Mucosa of stomach (tissue), 1 donor: ENCODE results near the gene BCL7A.

Source experiments
- H3K27me3 ChIP-seq: one replicate; pipeline ENCODE4 v1.7.0; 2013; ENCODE audit warnings: mild to moderate bottlenecking, low read length; ENCODE audit not compliant: control insufficient read depth, insufficient read depth
- H3K36me3 ChIP-seq: one replicate; pipeline ENCODE4 v1.7.0; 2013; ENCODE audit warnings: low read length; ENCODE audit not compliant: control insufficient read depth, insufficient read depth
- H3K4me1 ChIP-seq: one replicate; pipeline ENCODE4 v1.7.0; 2013; ENCODE audit warnings: mild to moderate bottlenecking, low read length; ENCODE audit not compliant: control insufficient read depth, insufficient read depth
- H3K4me3 ChIP-seq: one replicate; pipeline ENCODE4 v1.7.0; 2013; ENCODE audit warnings: low read length
- H3K9ac ChIP-seq: one replicate; pipeline ENCODE4 v1.7.0; 2013; ENCODE audit warnings: mild to moderate bottlenecking, low read length, moderate library complexity
- H3K9me3 ChIP-seq: one replicate; pipeline ENCODE4 v1.7.0; 2013; ENCODE audit warnings: mild to moderate bottlenecking, low read length, moderate library complexity; ENCODE audit not compliant: control insufficient read depth
- donor health status: Pancreatic carcinoma.

Gene BCL7A

GRCh38 chr12:121989276-121990113, 32.2 kb upstream of the BCL7A start:
- Histone ChIP-seq H3K9ac (no peak overlapping the region), H3K4me1 (no peaks in the 10 kb centered on the region), H3K9me3 (no peaks in the 10 kb centered on the region), H3K4me3 (no peak overlapping the region), H3K27me3 (no peaks in the 10 kb centered on the region), H3K36me3 (no peaks in the 10 kb centered on the region)

- Histone ChIP-seq H3K9me3 (no peaks in the 10 kb centered on the region), H3K9ac (no peak overlapping the region), H3K36me3 (no peaks in the 10 kb centered on the region), H3K27me3 (no peaks in the 10 kb centered on the region), H3K4me3 (no peak overlapping the region), H3K4me1 (no peaks in the 10 kb centered on the region)
These were observed 31.5 kb upstream of the BCL7A start for GRCh38 chr12:121990114-121990647.

GRCh38 chr12:121990692-121991603, 30.7 kb upstream of the BCL7A start:
- Histone ChIP-seq H3K27me3 (no peaks in the 10 kb centered on the region), H3K4me3 (no peak overlapping the region), H3K9ac (no peak overlapping the region), H3K4me1 (peaks cover 2% of the 10 kb centered on the region), H3K9me3 (no peaks in the 10 kb centered on the region), H3K36me3 (no peaks in the 10 kb centered on the region)

GRCh38 chr12:121992059-121992879, 29.4 kb upstream of the BCL7A start:
- Histone ChIP-seq H3K36me3 (no peaks in the 10 kb centered on the region), H3K9ac (no peak overlapping the region), H3K27me3 (no peaks in the 10 kb centered on the region), H3K9me3 (no peaks in the 10 kb centered on the region), H3K4me1 (peaks cover 3% of the 10 kb centered on the region), H3K4me3 (no peak overlapping the region)

- no peaks in the 10 kb centered on the region for H3K9me3 ChIP-seq
- H3K9ac ChIP-seq: no peak overlapping the region
- peaks cover 3% of the 10 kb centered on the region for H3K4me1 ChIP-seq
- no peak overlapping the region for H3K4me3 ChIP-seq
- H3K36me3 ChIP-seq: no peaks in the 10 kb centered on the region
- no peaks in the 10 kb centered on the region for H3K27me3 ChIP-seq
These were observed 25.4 kb upstream of the BCL7A start for GRCh38 chr12:121996050-121996944.

- H3K4me3 ChIP-seq: no peak overlapping the region
- H3K36me3 ChIP-seq: no peaks in the 10 kb centered on the region
- no peaks in the 10 kb centered on the region for H3K9me3 ChIP-seq
- no peaks in the 10 kb centered on the region for H3K27me3 ChIP-seq
- H3K4me1 ChIP-seq: peaks cover 3% of the 10 kb centered on the region
- H3K9ac ChIP-seq: no peak overlapping the region
These were observed 24.6 kb upstream of the BCL7A start for GRCh38 chr12:121996945-121997612.

GRCh38 chr12:122001466-122002209, 20.0 kb upstream of the BCL7A start:
- no peaks in the 10 kb centered on the region for H3K9me3 ChIP-seq
- H3K9ac ChIP-seq: no peak overlapping the region
- H3K4me3 ChIP-seq: no peak overlapping the region
- no peaks in the 10 kb centered on the region for H3K4me1 ChIP-seq
- no peaks in the 10 kb centered on the region for H3K27me3 ChIP-seq
- no peaks in the 10 kb centered on the region for H3K36me3 ChIP-seq

GRCh38 chr12:122003651-122004611, 17.8 kb upstream of the BCL7A start:
- no peaks in the 10 kb centered on the region for H3K36me3 ChIP-seq
- H3K27me3 ChIP-seq: no peaks in the 10 kb centered on the region
- H3K9ac ChIP-seq: no peak overlapping the region
- no peaks in the 10 kb centered on the region for H3K9me3 ChIP-seq
- no peaks in the 10 kb centered on the region for H3K4me1 ChIP-seq
- H3K4me3 ChIP-seq: no peak overlapping the region

GRCh38 chr12:122004633-122005071, 17.0 kb upstream of the BCL7A start:
- H3K9ac ChIP-seq: no peak overlapping the region
- no peaks in the 10 kb centered on the region for H3K27me3 ChIP-seq
- H3K4me1 ChIP-seq: no peaks in the 10 kb centered on the region
- no peaks in the 10 kb centered on the region for H3K36me3 ChIP-seq
- H3K4me3 ChIP-seq: no peak overlapping the region
- no peaks in the 10 kb centered on the region for H3K9me3 ChIP-seq
